SK-N-SH (cell line): ENCODE results near the gene KNOP1. TPM values are rescaled to one million over a fixed set of nuclear protein-coding genes. Genes with fewer than 3 reads are reported as not detected.
"Not testable (repeated sequence)": the region's sequence is repeated elsewhere in the genome, so short reads cannot be mapped to it uniquely, and the experiment has no call there.

Source experiments
- CTCF ChIA-PET: fragments of 300-600, 350-600 bp; formaldehyde crosslinking; extraction: SDS; loops from one replicate; lab custom pipeline; 2021; lab: Yijun Ruan, JAX
- POLR2A ChIA-PET: fragments of 350-600 bp; sonication (Branson Sonifier 250); formaldehyde crosslinking; extraction: SDS; loops from one replicate; lab custom pipeline; 2020; ENCODE audit warnings: antibody characterized with exemption, inconsistent platforms; lab: Yijun Ruan, JAX
- DNase-seq: peaks from one replicate; pipeline ENCODE4 v3.0.0; 2012
- H2AFZ ChIP-seq: fragments of 200-600 bp; sonication (generic); 2 replicates; pipeline ENCODE4 v1.8.1; 2016; ENCODE audit warnings: antibody characterized with exemption, mild to moderate bottlenecking, low read depth
- H3F3A ChIP-seq: fragments of 200-600 bp; sonication (generic); replicated peaks from 2 replicates; pipeline ENCODE3; 2016; ENCODE audit warnings: antibody characterized with exemption, mild to moderate bottlenecking; ENCODE audit not compliant: insufficient read depth
- H3K27ac ChIP-seq, 2 experiments: fragments of 200-500 bp in 1 of 2; fragments of 200-600 bp in 1 of 2; sonication (Bioruptor generic) in 1 of 2; sonication (generic), shearing (Covaris generic) in 1 of 2; 2 replicates each; pipeline versions ENCODE4 v1.5.1 to v1.6.1; 2014 to 2016; ENCODE audit warnings: low read depth in 2 of 2, inconsistent platforms in 1 of 2, low read length in 1 of 2, mild to moderate bottlenecking in 1 of 2, mixed read lengths in 1 of 2
- H3K27me3 ChIP-seq: fragments of 200-600 bp; sonication (generic), shearing (Covaris generic); 2 replicates; pipeline ENCODE4 v1.6.1; 2016; ENCODE audit warnings: mixed run types; ENCODE audit not compliant: insufficient read depth
- H3K36me3 ChIP-seq, 2 experiments: fragments of 200-500 bp in 1 of 2; fragments of 200-600 bp in 1 of 2; sonication (Bioruptor generic) in 1 of 2; sonication (generic) in 1 of 2; replicated peaks in 1 of 2; 2 replicates each; pipeline versions ENCODE3 to v1.5.1; 2014 to 2016; ENCODE audit warnings: low read length in 1 of 2, mild to moderate bottlenecking in 1 of 2; ENCODE audit not compliant: insufficient read depth in 2 of 2, control insufficient read depth in 1 of 2
- H3K4me1 ChIP-seq, 2 experiments: fragments of 200-500 bp in 1 of 2; fragments of 200-600 bp in 1 of 2; sonication (Bioruptor generic) in 1 of 2; sonication (generic), shearing (Covaris generic) in 1 of 2; 2 replicates each; pipeline versions ENCODE4 v1.5.1 to v1.6.1; 2014 to 2016; ENCODE audit warnings: low read depth in 1 of 2, low read length in 1 of 2, mixed run types in 1 of 2; ENCODE audit not compliant: insufficient read depth in 2 of 2, control insufficient read depth in 1 of 2
- H3K4me2 ChIP-seq: fragments of 200-600 bp; sonication (generic), shearing (Covaris generic); 2 replicates; pipeline ENCODE4 v1.6.1; 2017; ENCODE audit warnings: mixed run types
- H3K4me3 ChIP-seq, 2 experiments: fragments of 200-500 bp in 1 of 2; fragments of 200-600 bp in 1 of 2; sonication (Bioruptor generic) in 1 of 2; sonication (generic), shearing (Covaris generic) in 1 of 2; 2 replicates each; pipeline versions ENCODE4 v1.5.1 to v1.8.1; 2014 to 2016; ENCODE audit warnings: low read depth in 2 of 2, inconsistent platforms in 1 of 2, low read length in 1 of 2, mild to moderate bottlenecking in 1 of 2, mixed read lengths in 1 of 2, moderate library complexity in 1 of 2
- H3K79me2 ChIP-seq: fragments of 200-600 bp; sonication (generic); 2 replicates; pipeline ENCODE4 v1.8.1; 2017; ENCODE audit warnings: mild to moderate bottlenecking; ENCODE audit not compliant: insufficient read depth
- H3K9ac ChIP-seq: fragments of 200-600 bp; sonication (generic); 2 replicates; pipeline ENCODE4 v1.6.1; 2017; ENCODE audit warnings: mixed run types
- H3K9me2 ChIP-seq: fragments of 200-600 bp; sonication (generic); 2 replicates; pipeline ENCODE4 v1.6.1; 2017; ENCODE audit warnings: mixed run types
- H3K9me3 ChIP-seq: fragments of 200-600 bp; sonication (generic); 2 replicates; pipeline ENCODE4 v1.6.1; 2017; ENCODE audit warnings: mixed run types, mild to moderate bottlenecking, moderate library complexity
- H4K20me1 ChIP-seq: fragments of 200-600 bp; sonication (generic); 2 replicates; pipeline ENCODE4 v1.6.1; 2017; ENCODE audit warnings: mild to moderate bottlenecking, mixed run types; ENCODE audit not compliant: insufficient read depth
- GABPA ChIP-seq: IDR thresholded peaks from 2 replicates; pipeline ENCODE4 v1.4.0; 2012; ENCODE audit warnings: low read depth, mild to moderate bottlenecking
- GATA2 ChIP-seq: sonication (generic); formaldehyde crosslinking; IDR thresholded peaks from 2 replicates; pipeline ENCODE4 v1.5.0; 2020; ENCODE audit warnings: mild to moderate bottlenecking, missing genetic modification reagents
- JUND ChIP-seq: IDR thresholded peaks from 2 replicates; pipeline ENCODE4 v1.4.0; 2012
- NFIC ChIP-seq: IDR thresholded peaks from 2 replicates; pipeline ENCODE4 v1.4.0; 2012; ENCODE audit warnings: borderline replicate concordance
- NRF1 ChIP-seq: IDR thresholded peaks from 2 replicates; pipeline ENCODE4 v1.6.1; 2012; ENCODE audit warnings: low read depth, mild to moderate bottlenecking, low read length
- RAD21 ChIP-seq: IDR thresholded peaks from 2 replicates; pipeline ENCODE4 v1.6.1; 2012; ENCODE audit warnings: mild to moderate bottlenecking, low read length
- TAF1 ChIP-seq: IDR thresholded peaks from 2 replicates; pipeline ENCODE4 v1.6.1; 2012; ENCODE audit warnings: low read depth, mild to moderate bottlenecking, low read length, moderate library complexity, borderline replicate concordance
- TCF12 ChIP-seq: IDR thresholded peaks from 2 replicates; pipeline ENCODE4 v1.4.0; 2012
- YY1 ChIP-seq: IDR thresholded peaks from 2 replicates; pipeline ENCODE4 v1.4.0; 2012; ENCODE audit warnings: low read depth, mild to moderate bottlenecking
- WGBS: methylation state at CpG from one replicate; pipeline ENCODE4 v1.1.6; 2017; ENCODE audit warnings: low lambda C conversion rate; 5-methylcytosine and 5-hydroxymethylcytosine counted together
- polyA plus RNA-seq, 3 experiments: library from polyadenylated mRNA; depleted of rRNA; stranded (reverse); fragments of >200 nt; gene quantifications; 2 replicates each; pipeline ENCODE4 v1.2.3, GENCODE V29; 2012
- TF ChIP-seq, protein P1 (sequence below): fragments of 150-350 bp; IDR thresholded peaks from 2 replicates; pipeline ENCODE4 v1.6.1; 2017; ENCODE audit warnings: antibody characterized with exemption, low read length, low read depth, borderline replicate concordance
- TF ChIP-seq, protein P2 (sequence below): IDR thresholded peaks from 2 replicates; pipeline ENCODE4; 2012
- TF ChIP-seq, protein P3 (sequence below): IDR thresholded peaks from 2 replicates; pipeline ENCODE4 v1.4.0; 2012; ENCODE audit warnings: low read depth
- TF ChIP-seq, protein P4 (sequence below): fragments of 200-600 bp; sonication (generic); IDR thresholded peaks from 2 replicates; pipeline ENCODE4 v1.6.1; 2017; ENCODE audit warnings: antibody characterized with exemption, mild to moderate bottlenecking, moderate library complexity

KNOP1 gene
- polyA plus RNA-seq, 1 of the 3 experiments (the other 2 are of a cell fraction) = 13.2 TPM

DNA sequence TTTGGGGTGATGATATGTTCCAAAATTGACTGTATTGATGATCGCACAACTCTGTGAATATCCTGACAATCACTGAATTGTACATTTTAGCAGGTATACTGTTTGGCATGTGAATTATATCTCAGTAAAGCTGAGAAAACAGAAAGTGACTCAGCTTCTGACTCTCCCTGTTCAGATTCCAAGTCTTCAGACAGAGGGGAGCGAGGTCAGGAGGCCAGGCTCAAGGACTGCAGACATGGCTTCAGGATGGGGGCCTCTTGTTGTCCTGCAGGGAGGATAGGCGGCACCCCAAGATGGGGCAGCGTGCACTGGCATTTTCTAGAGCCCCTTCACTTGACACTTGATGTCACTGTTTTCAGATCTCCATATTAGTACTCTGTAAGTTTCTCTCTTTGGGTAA, 45.6 kb downstream of the KNOP1 start:
- no peak overlapping the region for H3K4me3 ChIP-seq
- no peaks in the 10 kb centered on the region for H4K20me1 ChIP-seq
- H3K9me3 ChIP-seq = no peaks in the 10 kb centered on the region
- no peak for DNase-seq
- no peak overlapping the region for H2AFZ ChIP-seq
- H3K9me2 ChIP-seq = no peaks in the 10 kb centered on the region
- H3K27ac ChIP-seq = no peak overlapping the region
- no peak overlapping the region for H3K9ac ChIP-seq
- no peak overlapping the region for H3K4me2 ChIP-seq
- peaks cover 3% of the 10 kb centered on the region for H3F3A ChIP-seq
- CTCF ChIA-PET = interaction anchor here (1.6 kb wide), 1 partner anchor 112 kb away, joined by 3 read pairs; no protein-coding TSS in a partner anchor
- H3K27me3 ChIP-seq = no peaks in the 10 kb centered on the region
- H3K79me2 ChIP-seq = no peaks in the 10 kb centered on the region
- peaks cover 9 to 14% of the 10 kb centered on the region in 2 experiments for H3K36me3 ChIP-seq
- TF ChIP-seq, protein P1, sequence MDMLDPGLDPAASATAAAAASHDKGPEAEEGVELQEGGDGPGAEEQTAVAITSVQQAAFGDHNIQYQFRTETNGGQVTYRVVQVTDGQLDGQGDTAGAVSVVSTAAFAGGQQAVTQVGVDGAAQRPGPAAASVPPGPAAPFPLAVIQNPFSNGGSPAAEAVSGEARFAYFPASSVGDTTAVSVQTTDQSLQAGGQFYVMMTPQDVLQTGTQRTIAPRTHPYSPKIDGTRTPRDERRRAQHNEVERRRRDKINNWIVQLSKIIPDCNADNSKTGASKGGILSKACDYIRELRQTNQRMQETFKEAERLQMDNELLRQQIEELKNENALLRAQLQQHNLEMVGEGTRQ = no peak
- TF ChIP-seq, protein P2, sequence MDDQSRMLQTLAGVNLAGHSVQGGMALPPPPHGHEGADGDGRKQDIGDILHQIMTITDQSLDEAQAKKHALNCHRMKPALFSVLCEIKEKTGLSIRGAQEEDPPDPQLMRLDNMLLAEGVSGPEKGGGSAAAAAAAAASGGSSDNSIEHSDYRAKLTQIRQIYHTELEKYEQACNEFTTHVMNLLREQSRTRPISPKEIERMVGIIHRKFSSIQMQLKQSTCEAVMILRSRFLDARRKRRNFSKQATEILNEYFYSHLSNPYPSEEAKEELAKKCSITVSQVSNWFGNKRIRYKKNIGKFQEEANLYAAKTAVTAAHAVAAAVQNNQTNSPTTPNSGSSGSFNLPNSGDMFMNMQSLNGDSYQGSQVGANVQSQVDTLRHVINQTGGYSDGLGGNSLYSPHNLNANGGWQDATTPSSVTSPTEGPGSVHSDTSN = no peak
- 0 out of 2 replicates have a peak, but pooled peaks have one; percentile 6 for TF ChIP-seq JUND
- 94% methylated on average over 4 of the region's 4 CpGs for WGBS
- POLR2A ChIA-PET = no interaction called here
- H3K4me1 ChIP-seq = peaks cover 0 to 3% of the 10 kb centered on the region in 2 experiments; a peak in 1 of 4 replicates

DNA sequence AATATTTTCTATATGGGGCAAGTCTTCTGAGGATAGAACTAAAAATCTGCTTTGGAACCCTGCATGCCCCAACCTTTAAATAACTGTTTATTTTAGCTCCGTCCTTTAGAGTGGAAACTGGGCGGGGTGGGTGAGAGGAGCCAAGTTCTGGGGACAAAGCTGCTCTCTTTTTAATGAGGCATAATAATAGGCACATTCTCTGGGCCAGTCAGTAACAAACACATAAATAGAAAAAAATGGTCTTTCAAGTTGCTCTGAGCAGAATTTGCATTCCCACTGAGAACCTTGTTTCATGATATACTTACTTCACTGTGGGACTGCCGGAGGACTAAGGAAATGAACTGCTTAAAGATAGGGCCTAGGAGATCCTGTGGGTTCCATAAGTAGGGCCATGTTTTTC, 51.5 kb downstream of the KNOP1 start:
- H3K79me2 ChIP-seq = no peaks in the 10 kb centered on the region
- H3K4me3 ChIP-seq = no peak overlapping the region
- no peak overlapping the region for H2AFZ ChIP-seq
- POLR2A ChIA-PET = no interaction called here
- no peaks in the 10 kb centered on the region for H3K4me1 ChIP-seq
- TF ChIP-seq, protein P3, sequence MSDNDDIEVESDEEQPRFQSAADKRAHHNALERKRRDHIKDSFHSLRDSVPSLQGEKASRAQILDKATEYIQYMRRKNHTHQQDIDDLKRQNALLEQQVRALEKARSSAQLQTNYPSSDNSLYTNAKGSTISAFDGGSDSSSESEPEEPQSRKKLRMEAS = no peak
- TF ChIP-seq TCF12 = no peak
- no peak for TF ChIP-seq GATA2 (CRISPR knock-in tag)
- no peak for TF ChIP-seq YY1
- TF ChIP-seq NFIC = no peak
- TF ChIP-seq, protein P4, sequence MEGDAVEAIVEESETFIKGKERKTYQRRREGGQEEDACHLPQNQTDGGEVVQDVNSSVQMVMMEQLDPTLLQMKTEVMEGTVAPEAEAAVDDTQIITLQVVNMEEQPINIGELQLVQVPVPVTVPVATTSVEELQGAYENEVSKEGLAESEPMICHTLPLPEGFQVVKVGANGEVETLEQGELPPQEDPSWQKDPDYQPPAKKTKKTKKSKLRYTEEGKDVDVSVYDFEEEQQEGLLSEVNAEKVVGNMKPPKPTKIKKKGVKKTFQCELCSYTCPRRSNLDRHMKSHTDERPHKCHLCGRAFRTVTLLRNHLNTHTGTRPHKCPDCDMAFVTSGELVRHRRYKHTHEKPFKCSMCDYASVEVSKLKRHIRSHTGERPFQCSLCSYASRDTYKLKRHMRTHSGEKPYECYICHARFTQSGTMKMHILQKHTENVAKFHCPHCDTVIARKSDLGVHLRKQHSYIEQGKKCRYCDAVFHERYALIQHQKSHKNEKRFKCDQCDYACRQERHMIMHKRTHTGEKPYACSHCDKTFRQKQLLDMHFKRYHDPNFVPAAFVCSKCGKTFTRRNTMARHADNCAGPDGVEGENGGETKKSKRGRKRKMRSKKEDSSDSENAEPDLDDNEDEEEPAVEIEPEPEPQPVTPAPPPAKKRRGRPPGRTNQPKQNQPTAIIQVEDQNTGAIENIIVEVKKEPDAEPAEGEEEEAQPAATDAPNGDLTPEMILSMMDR = no peak
- no peak for TF ChIP-seq TAF1
- no peak for TF ChIP-seq RAD21
- TF ChIP-seq NRF1 = no peak
- no peak for TF ChIP-seq GABPA
- no peaks in the 10 kb centered on the region for H4K20me1 ChIP-seq
- peaks cover 13 to 16% of the 10 kb centered on the region in 2 experiments for H3K36me3 ChIP-seq
- H3K27me3 ChIP-seq = no peaks in the 10 kb centered on the region
- no peak overlapping the region for H3K4me2 ChIP-seq
- DNase-seq = no peak
- H3K9ac ChIP-seq = no peak overlapping the region
- H3K9me3 ChIP-seq = no peaks in the 10 kb centered on the region
- no peaks in the 10 kb centered on the region for H3F3A ChIP-seq
- CTCF ChIA-PET = interaction anchor here (1.0 kb wide), 1 partner anchor 14 kb away, joined by 3 read pairs; no protein-coding TSS in a partner anchor
- no peaks in the 10 kb centered on the region for H3K9me2 ChIP-seq
- WGBS = 95% methylated on average over 3 of the region's 3 CpGs
- H3K27ac ChIP-seq = no peak overlapping the region

DNA sequence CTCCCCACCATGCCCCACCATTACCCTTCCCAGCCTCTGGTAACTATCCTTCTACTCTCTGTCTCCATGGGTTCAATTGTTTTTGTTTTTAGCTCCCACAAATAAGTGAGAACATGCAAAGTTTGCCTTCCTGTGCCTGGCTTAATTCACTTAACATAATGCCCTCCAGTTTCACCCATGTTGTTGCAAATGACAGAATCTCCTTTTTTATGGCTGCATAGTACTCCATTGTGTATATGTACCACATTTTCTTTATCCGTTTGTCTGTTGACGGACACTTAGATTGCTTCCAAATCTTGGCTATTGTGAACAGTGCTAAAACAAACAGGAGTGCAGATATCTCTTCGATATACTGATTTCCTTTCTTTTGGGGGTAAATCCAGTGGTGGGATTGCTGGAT, 52.7 kb downstream of the KNOP1 start:
- H3K9me3 ChIP-seq, H3K79me2 ChIP-seq, H3K4me1 ChIP-seq, H2AFZ ChIP-seq, H4K20me1 ChIP-seq, POLR2A ChIA-PET, CTCF ChIA-PET, H3K27ac ChIP-seq, H3K27me3 ChIP-seq, H3K9ac ChIP-seq, H3K4me2 ChIP-seq, H3K4me3 ChIP-seq, DNase-seq, H3K9me2 ChIP-seq, H3F3A ChIP-seq: not testable (repeated sequence)
- 87% methylated on average over 3 of the region's 3 CpGs for WGBS
- peaks cover 8 to 15% of the 10 kb centered on the region in 2 experiments for H3K36me3 ChIP-seq
